ENCODE measurements around the gene MAFF. TPM values are rescaled to one million over a fixed set of nuclear protein-coding genes. Genes with fewer than 3 reads are reported as not detected.
"Not testable (repeated sequence)": the region's sequence is repeated elsewhere in the genome, so short reads cannot be mapped to it uniquely, and the experiment has no call there.

Gene MAFF
- total RNA-seq, 4 donors from 2014 or later: 13.1 to 111 (median 24.6) TPM

DNA sequence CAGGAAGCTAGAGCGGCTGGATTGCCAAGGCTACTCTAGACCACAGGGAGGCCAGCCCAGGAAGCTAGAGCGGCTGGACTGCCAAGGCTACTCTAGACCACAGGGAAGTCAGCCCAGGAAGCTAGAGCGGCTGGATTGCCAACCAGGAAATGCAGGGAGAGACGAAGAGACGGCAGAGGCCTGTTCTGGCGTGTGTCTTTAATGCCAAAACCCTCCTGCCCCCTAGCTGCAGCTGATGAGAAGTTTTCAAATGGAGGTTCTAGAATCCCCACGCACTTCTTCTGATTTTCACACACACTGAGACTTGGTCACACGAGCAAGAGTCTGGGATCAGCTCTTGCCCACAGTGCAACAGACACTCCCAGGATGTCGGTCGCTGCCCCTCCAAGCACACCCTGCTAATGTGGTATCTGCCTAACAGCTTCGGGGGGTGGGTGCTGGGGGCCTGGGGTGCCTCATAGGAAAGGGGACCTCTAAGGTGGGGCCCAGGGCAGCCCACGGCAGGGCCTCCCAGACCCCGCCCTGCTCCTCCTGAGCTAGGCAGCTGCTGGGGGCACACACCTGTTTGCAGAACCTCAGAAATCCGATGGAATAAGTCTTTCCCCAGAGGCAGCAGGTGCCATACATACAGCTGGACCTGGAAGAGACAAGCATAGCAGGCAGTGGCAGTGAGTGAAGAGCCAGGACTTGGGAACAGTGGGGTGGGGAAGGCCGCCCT, 28.5 kb downstream of the MAFF start:
- DNase-seq: peak in 1 of 2 donors; percentile 16
- WGBS, 2 donors: 74 to 78% methylated on average over 9 to 14 of the region's 15 CpGs
- TF ChIP-seq, protein P1, sequence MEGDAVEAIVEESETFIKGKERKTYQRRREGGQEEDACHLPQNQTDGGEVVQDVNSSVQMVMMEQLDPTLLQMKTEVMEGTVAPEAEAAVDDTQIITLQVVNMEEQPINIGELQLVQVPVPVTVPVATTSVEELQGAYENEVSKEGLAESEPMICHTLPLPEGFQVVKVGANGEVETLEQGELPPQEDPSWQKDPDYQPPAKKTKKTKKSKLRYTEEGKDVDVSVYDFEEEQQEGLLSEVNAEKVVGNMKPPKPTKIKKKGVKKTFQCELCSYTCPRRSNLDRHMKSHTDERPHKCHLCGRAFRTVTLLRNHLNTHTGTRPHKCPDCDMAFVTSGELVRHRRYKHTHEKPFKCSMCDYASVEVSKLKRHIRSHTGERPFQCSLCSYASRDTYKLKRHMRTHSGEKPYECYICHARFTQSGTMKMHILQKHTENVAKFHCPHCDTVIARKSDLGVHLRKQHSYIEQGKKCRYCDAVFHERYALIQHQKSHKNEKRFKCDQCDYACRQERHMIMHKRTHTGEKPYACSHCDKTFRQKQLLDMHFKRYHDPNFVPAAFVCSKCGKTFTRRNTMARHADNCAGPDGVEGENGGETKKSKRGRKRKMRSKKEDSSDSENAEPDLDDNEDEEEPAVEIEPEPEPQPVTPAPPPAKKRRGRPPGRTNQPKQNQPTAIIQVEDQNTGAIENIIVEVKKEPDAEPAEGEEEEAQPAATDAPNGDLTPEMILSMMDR (IDR thresholded peaks at IDR 0.05): no peak
- Histone ChIP-seq H3K27ac (peak overlapping the region in 1 of 3 donors; percentile 57), H3K9me3 (no peaks in the 10 kb centered on the region), H3K4me1 (peaks cover 0 to 27% of the 10 kb centered on the region in 2 donors), H3K27me3 (no peaks in the 10 kb centered on the region), H3K4me3 (replicated peaks in 1 of 3) (no peak overlapping the region), H3K36me3 (peaks cover 44 to 56% of the 10 kb centered on the region in 2 donors)
- intact Hi-C loops (cut with DNase I): no loop called here

DNA sequence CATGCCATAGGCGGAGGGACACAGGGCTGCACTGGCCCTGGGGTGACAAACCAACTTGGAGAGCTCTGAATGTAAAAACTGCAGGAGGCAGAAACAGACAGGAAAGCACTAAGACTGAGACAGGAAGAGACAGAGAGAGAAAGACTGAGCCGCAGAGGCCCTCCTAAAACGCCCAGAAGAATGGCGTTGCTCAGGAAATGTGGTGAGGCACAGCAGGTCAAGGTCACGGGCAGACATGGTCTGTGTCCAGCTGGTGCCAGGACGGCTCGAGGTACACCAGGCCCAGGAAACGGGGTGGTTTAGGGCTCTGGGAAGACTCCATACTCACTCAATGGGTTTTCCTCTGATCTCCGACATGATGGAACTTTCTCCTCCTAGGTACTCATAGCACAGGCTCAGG, 29.1 kb downstream of the MAFF start:
- Histone ChIP-seq H3K4me1 (peaks cover 3 to 33% of the 10 kb centered on the region in 2 donors), H3K27ac (peak overlapping the region in 1 of 3 donors; percentile 57), H3K9me3 (no peaks in the 10 kb centered on the region), H3K36me3 (peaks cover 41 to 49% of the 10 kb centered on the region in 2 donors), H3K4me3 (replicated peaks in 1 of 3) (no peak overlapping the region), H3K27me3 (no peaks in the 10 kb centered on the region)
- intact Hi-C loops (cut with DNase I): no loop called here
- 63 to 80% methylated on average over 9 of the region's 9 CpGs for WGBS, 2 donors
- TF ChIP-seq, protein P1 (IDR thresholded peaks at IDR 0.05): no peak
- TF ChIP-seq POLR2A (IDR thresholded peaks at IDR 0.05): no peak
- no peak for DNase-seq

DNA sequence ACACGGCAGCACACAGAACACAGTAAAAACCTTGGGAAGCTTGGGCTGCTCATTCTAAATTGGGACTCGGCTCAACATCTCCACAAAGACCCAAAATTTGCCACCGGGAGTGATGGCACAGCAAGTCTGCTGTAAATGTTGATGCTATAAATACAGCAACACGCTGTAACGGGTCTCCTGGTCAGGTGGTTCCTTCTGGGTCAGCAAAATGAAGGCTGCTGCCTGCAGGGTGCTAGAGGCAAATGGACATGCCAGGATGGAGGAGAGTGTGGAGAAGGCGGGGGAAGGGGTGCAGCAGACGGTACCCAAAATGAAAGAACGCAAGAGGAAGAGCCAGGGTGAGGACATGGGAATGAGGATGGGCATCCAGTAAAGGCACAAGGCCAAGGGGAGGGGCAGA, 30.4 kb downstream of the MAFF start:
- H3K36me3 ChIP-seq: peaks cover 34 to 47% of the 10 kb centered on the region in 2 donors
- 91% methylated on average over 8 of the region's 8 CpGs for WGBS, 2 donors
- DNase-seq: no peak
- TF ChIP-seq POLR2A (IDR thresholded peaks at IDR 0.05): no peak
- TF ChIP-seq, protein P1 (IDR thresholded peaks at IDR 0.05): no peak
- H3K27ac ChIP-seq: no peak overlapping the region
- H3K27me3 ChIP-seq: no peaks in the 10 kb centered on the region
- H3K4me3 ChIP-seq (replicated peaks in 1 of 3): no peak overlapping the region
- H3K9me3 ChIP-seq: no peaks in the 10 kb centered on the region
- peaks cover 16 to 46% of the 10 kb centered on the region in 2 donors for H3K4me1 ChIP-seq
- intact Hi-C loops (cut with DNase I): no loop called here

DNA sequence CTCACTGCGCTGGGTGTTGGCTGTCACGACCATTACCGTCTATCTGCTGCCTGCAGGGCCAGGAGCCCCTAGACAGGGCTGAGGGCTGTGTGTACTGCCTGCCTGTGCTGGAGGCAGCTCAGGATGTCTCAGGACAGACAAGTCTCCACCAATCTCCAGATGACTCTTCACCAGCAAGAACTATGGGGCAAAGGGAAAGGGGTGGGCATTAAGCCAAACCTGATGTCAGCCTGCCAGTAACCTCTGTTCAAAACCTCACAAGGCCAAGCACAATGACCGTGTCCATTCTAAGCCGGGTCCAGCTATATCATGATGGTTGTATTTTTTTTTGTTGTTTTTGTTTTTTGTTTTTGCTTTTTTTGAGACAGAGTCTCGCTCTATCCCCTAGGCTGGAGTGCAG, 31.6 kb downstream of the MAFF start:
- no peaks in the 10 kb centered on the region for H3K9me3 ChIP-seq
- no peak overlapping the region for H3K4me3 ChIP-seq (replicated peaks in 1 of 3)
- H3K27ac ChIP-seq: no peak overlapping the region
- WGBS, 2 donors: 82 to 92% methylated on average over 3 to 6 of the region's 6 CpGs
- TF ChIP-seq, protein P1 (IDR thresholded peaks at IDR 0.05): no peak
- no peak for TF ChIP-seq POLR2A (IDR thresholded peaks at IDR 0.05)
- DNase-seq: no peak
- H3K4me1 ChIP-seq: peaks cover 22 to 52% of the 10 kb centered on the region in 2 donors
- intact Hi-C loops (cut with DNase I): no loop called here
- H3K36me3 ChIP-seq: peaks cover 27 to 37% of the 10 kb centered on the region in 2 donors
- H3K27me3 ChIP-seq: no peaks in the 10 kb centered on the region

DNA sequence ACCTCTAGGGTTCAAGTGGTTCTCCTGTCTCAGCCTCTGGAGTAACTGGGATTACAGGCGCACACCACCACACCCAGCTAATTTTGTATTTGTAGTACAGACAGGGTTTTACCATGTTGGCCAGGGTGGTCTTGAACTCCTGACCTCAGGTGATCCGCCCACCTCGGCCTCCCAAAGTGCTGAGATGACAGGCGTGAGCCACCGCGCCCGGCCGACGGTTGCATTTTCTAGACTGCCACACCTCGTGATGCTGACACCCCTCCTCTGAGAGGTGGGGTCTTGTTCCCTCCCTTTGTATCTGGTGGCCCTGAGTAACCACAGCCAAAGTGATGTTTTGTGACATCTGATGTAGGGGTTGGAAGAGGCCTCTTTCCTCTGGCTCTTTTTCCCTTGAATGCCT, 32.1 kb downstream of the MAFF start:
- H3K9me3 ChIP-seq; H3K27me3 ChIP-seq; intact Hi-C loops (cut with DNase I); H3K27ac ChIP-seq; H3K4me3 ChIP-seq (replicated peaks in 1 of 3); DNase-seq: not testable (repeated sequence)
- peaks cover 27 to 52% of the 10 kb centered on the region in 2 donors for H3K4me1 ChIP-seq
- H3K36me3 ChIP-seq: peaks cover 27 to 34% of the 10 kb centered on the region in 2 donors
- WGBS, 2 donors: 97 to 99% methylated on average over 10 of the region's 10 CpGs

Data from thyroid gland (tissue), 4 donors.